Activated CD4-positive, alpha-beta T cell treated with anti-CD3 and anti-CD28 coated beads, Interleukin-2, Interleukin-4, amounts not matched to agents 100 ng/mL and 50 ng/mL, durations not matched to agents 16 hours and 8 hours (primary cell): ENCODE data around the gene SH3TC1.

Experiments used
- DNase-seq: peaks from one replicate; pipeline ENCODE4 v3.0.0-alpha.2; 2020; ENCODE audit warnings: low spot score

Gene SH3TC1

GRCh38 chr4:8263397-8263796 is 64.3 kb downstream of the SH3TC1 start:
- DNase-seq = no peak

- no peak for DNase-seq
These were observed 65.0 kb downstream of the SH3TC1 start for GRCh38 chr4:8264106-8264505.

DNA sequence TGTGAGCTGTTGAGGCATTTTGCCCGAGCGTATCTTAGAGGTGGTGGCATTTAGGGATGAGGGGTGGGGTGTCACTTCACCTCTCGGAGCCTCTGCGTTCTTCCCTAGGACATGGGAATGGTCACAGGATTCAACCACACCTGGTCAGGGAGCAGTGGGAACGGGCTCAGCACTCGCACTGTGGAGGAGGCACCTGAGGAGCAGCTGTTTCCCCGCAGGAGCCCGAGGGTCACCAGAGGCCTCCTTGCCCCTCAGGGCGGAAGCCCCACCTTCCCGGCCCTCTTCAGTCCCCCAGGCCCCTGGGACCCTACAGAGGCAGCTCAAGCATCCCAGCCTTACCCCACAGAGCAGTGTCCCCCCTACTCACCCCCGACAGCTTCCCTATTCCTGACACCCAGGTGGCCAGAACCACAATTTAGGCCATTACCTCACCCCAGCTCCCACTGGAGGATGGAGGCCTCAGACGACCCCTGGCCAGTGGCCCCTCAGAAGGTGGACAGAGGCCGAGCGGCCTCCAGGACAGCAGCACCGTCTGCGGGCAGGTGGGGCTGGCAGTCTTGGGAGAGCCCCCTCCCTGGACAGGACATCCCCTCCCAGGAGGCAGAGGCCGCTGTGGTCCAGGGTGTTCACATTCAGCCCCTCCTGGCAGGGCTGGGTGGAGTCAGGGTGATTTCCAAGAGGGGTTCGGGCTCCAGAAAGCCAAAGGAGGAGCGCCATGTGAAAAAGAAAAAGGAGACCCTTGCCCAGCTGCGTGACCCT is 66.3 kb downstream of the SH3TC1 start:
- DNase-seq = no peak

DNA sequence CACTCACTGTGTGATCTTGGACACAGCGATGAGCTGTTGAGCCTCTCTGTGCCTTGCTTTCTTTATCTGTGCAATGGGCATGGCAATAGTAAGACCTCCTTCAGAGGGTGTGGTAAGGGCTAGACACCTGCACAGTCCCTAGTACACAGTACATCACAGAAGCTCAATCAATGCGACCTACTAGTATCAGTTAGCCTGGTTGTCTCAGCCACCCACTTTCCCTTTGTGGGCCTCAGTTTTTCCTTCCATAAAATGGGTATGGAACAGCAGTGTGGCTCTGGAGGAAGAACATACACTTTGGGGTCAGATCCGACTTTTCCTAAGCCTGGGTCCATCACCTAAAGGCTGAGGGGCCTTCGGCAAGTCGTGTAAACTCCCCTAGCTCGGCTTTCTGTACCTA is 67.0 kb downstream of the SH3TC1 start:
- DNase-seq = no peak

GRCh38 chr4:8266508-8266907 is 67.4 kb downstream of the SH3TC1 start:
- DNase-seq = no peak

DNA sequence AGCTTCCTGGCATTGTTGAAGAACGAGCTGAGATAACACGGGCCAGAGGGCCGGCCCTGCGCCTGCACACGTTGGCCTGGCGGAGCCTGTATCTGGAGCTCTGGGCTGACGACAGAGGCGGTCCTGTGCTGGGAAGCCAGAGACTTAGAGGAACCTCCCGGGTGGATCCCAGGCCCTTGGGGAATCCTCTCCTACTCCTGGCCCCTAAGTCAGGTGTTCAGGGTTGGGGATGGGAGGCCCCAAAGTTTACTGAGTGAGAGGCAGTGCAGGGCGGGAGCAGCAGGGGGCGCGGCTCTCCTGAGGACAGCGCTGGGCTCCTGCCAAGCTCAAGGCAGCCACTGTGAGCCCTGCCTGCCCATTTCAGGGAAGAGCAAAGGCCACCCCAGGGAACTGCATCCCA is 68.0 kb downstream of the SH3TC1 start:
- DNase-seq = peak; percentile 28

- DNase-seq = no peak
These were observed 69.1 kb downstream of the SH3TC1 start for GRCh38 chr4:8268211-8268610.

GRCh38 chr4:8268901-8269534 is 69.9 kb downstream of the SH3TC1 start:
- DNase-seq = no peak

GRCh38 chr4:8269535-8270417 is 70.7 kb downstream of the SH3TC1 start, which contains the start of gene HTRA3:
Gene HTRA3, plus strand, starts transcription at chr4:8269754. Its CDS starts 215 bp downstream, at chr4:8269969.
- DNase-seq = no peak

DNA sequence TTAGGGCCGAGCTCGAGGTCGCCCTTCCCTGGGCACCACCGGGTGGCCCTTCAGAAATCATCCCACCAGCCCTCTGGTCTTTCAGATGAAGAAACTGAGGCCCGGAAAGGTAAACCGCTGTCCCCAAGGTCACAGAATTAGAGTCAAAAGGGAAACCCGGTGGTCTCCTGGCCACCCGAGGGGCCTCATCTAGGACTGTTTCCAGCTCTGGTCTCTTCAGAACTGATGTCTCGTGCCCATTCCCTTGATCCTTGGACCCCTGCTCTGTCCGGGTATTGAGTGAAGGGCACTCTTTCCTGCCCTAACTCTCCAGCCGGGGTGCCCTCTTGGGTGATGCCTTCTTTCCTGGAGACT is 71.3 kb downstream of the SH3TC1 start:
- no peak for DNase-seq

GRCh38 chr4:8270912-8271815 is 72.1 kb downstream of the SH3TC1 start:
- no peak for DNase-seq

DNA sequence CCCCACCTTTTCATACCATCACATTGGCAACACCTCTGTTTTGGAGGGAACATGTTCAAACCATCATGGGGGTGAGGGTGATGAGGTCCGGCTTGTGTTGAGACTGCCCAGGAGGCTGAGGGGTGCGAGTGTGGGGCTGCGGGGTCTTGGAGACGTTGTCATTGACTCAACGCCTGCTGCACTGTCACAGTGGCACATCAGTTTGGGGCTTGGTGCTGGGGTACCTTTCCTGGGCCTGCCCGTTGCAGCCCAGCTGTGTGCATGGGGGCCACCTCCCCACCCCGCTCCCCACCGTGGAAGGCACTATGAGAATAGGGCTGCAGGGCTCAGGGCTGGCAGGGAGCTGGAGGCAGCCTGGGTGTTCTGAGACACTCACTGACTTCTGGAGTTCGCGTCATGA is 72.7 kb downstream of the SH3TC1 start:
- DNase-seq = no peak

- DNase-seq = no peak
These were observed 73.7 kb downstream of the SH3TC1 start for GRCh38 chr4:8272472-8273428.

- no peak for DNase-seq
These were observed 74.4 kb downstream of the SH3TC1 start for GRCh38 chr4:8273450-8273849.

GRCh38 chr4:8274066-8274652 is 75.1 kb downstream of the SH3TC1 start:
- DNase-seq = no peak

GRCh38 chr4:8274765-8275547 is 75.9 kb downstream of the SH3TC1 start:
- DNase-seq = no peak

GRCh38 chr4:8275548-8275910 is 76.4 kb downstream of the SH3TC1 start:
- DNase-seq = no peak

DNA sequence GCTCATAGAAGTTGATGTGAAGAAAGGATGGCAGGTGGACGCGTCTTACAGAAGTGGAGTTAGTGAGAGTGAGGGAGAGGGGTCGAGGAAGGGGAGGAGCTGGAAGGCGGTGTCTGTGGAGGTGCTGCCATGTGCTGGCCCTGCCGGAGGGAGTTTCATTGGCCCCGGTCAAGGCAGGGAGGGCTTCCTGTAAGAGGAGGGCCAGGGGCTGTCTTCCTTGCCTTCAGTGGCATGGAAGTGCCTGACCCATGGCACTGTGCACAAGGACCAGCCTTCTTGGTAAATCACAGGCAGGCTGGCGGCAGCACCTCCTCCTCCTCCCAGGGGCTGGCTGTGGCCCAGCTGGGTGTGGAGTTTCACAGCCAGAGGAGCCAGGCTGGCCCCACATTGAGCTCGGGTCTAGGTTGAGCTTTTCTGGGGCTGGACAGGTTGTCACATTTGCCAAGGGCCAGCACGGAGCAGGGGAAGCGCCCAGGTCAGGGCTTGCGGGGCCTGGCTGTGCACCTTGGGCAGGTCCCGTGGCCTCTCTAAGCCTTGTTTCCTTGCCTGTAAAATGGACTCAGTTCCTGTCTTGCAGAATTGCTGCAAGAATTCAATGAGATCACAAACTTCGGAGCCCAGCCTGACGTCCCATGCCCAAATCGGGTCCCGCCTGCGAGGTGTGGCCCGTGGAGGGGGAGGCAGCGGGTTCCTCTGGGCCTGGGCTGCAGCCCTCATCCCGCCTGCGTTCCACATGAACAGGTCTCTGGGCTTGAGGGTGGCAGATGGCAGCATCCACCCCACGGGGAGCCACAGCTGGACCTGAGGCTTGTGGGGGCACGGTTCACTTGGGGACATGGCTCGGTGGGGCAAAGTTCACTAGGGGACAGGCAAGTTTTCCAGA is 77.5 kb downstream of the SH3TC1 start:
- no peak for DNase-seq
